ENCODE results near the gene NELL1.

DNA sequence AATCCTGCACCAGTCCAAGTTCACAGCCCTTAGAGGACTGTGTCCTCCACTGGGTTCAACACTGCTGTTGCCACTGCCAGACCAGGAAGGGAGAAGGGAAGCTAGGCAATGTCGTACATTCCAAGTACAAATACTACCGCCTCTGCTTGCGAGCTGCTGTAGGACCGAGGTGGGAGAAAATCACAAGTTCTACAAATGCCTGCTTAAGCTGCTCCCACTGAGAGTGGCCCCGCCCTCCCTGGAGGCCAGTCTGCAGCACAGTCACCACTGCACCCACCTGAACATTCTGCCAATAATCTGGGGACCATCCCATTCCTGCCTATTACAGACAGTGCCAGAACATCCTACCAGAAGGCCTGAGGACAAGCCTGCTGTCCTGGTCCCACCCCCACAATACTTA, 816.0 kb downstream of the NELL1 start:
- TF ChIP-seq, protein P1, sequence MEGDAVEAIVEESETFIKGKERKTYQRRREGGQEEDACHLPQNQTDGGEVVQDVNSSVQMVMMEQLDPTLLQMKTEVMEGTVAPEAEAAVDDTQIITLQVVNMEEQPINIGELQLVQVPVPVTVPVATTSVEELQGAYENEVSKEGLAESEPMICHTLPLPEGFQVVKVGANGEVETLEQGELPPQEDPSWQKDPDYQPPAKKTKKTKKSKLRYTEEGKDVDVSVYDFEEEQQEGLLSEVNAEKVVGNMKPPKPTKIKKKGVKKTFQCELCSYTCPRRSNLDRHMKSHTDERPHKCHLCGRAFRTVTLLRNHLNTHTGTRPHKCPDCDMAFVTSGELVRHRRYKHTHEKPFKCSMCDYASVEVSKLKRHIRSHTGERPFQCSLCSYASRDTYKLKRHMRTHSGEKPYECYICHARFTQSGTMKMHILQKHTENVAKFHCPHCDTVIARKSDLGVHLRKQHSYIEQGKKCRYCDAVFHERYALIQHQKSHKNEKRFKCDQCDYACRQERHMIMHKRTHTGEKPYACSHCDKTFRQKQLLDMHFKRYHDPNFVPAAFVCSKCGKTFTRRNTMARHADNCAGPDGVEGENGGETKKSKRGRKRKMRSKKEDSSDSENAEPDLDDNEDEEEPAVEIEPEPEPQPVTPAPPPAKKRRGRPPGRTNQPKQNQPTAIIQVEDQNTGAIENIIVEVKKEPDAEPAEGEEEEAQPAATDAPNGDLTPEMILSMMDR (IDR thresholded peaks at IDR 0.05 in 4 of 5, conservative IDR thresholded peaks at IDR 0.05 in 1 of 5): no peak
- no peak for TF ChIP-seq POLR2A (IDR thresholded peaks at IDR 0.05)
